Duodenal mucosa (tissue), 2 donors: Measurements from ENCODE around the gene PDPR.
"Not testable (repeated sequence)": the region's sequence is repeated elsewhere in the genome, so short reads cannot be mapped to it uniquely, and the experiment has no call there.

Source experiments
- H3K27ac ChIP-seq: one replicate; pipeline ENCODE4 v1.7.0; 2013; ENCODE audit warnings: low read depth, low read length
- H3K27me3 ChIP-seq, 2 donors: one replicate each; pipeline ENCODE4 v1.7.0; 2013; ENCODE audit warnings: low read length in 2 of 2, control low read depth in 1 of 2; ENCODE audit not compliant: insufficient read depth in 2 of 2, control insufficient read depth in 1 of 2
- H3K36me3 ChIP-seq, 2 donors: one replicate each; pipeline ENCODE4 v1.7.0; 2013; ENCODE audit warnings: low read length in 2 of 2, control low read depth in 1 of 2; ENCODE audit not compliant: insufficient read depth in 2 of 2, control insufficient read depth in 1 of 2
- H3K4me1 ChIP-seq, 2 donors: one replicate each; pipeline ENCODE4 v1.7.0; 2013; ENCODE audit warnings: low read length in 2 of 2, control low read depth in 1 of 2; ENCODE audit not compliant: insufficient read depth in 2 of 2, control insufficient read depth in 1 of 2
- H3K4me3 ChIP-seq, 2 donors: one replicate each; pipeline ENCODE4 v1.7.0; 2013; ENCODE audit warnings: low read length in 2 of 2, low read depth in 1 of 2
- H3K9ac ChIP-seq, 2 donors: one replicate each; pipeline ENCODE4 v1.7.0; 2013; ENCODE audit warnings: low read length in 2 of 2, low read depth in 1 of 2
- H3K9me3 ChIP-seq, 2 donors: one replicate each; pipeline ENCODE4 v1.7.0; 2013; ENCODE audit warnings: low read length in 2 of 2, control low read depth in 1 of 2; ENCODE audit not compliant: control insufficient read depth in 1 of 2

PDPR gene

DNA sequence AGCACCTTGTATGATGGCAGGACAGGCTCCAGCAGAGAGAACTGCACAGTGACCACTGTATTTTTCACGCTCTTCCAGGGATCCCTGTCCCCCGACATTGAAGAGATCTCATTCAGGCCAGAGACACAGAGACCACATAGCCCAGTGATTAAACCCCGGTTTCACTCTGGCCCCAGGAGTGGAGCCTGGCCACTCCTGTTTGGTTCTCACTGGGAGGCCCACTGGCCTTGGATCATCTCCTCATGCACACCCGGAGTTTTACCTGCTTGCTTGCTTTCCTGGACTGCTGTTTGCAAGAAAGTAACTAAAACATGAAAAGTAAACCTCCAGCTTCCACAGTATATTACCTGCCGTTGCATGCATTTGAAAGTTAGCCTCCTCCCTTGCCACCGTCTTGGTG is 46.3 kb downstream of the PDPR start:
- Histone ChIP-seq H3K9me3 (no peaks in the 10 kb centered on the region), H3K4me1 (no peaks in the 10 kb centered on the region), H3K4me3 (no peak overlapping the region), H3K9ac (no peak overlapping the region), H3K27me3 (no peaks in the 10 kb centered on the region), H3K27ac (no peak overlapping the region), H3K36me3 (peaks cover 41 to 75% of the 10 kb centered on the region in 2 donors)

DNA sequence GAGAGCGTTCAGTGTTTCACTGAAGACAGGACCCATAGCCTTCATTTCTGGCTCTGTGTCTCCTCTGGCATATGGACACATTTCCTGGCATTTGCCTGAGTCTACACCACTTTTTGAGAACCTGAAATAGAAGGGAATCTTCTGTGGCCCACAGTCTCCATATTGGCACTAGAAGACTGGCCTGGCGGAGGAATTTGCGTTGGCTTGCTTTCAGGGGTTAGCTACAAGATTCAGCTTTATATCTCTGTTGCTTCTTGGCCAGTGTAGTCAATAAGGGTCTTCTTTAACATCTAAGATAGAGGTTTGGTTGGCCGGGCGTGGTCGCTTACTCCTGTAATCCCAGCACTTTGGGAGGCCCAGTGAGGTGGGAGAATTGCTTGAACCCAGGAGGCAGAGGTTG is 46.7 kb downstream of the PDPR start:
- Histone ChIP-seq H3K9me3 (no peaks in the 10 kb centered on the region), H3K9ac (no peak overlapping the region), H3K4me1 (no peaks in the 10 kb centered on the region), H3K4me3 (no peak overlapping the region), H3K27me3 (no peaks in the 10 kb centered on the region), H3K36me3 (peaks cover 41 to 71% of the 10 kb centered on the region in 2 donors), H3K27ac (no peak overlapping the region)

DNA sequence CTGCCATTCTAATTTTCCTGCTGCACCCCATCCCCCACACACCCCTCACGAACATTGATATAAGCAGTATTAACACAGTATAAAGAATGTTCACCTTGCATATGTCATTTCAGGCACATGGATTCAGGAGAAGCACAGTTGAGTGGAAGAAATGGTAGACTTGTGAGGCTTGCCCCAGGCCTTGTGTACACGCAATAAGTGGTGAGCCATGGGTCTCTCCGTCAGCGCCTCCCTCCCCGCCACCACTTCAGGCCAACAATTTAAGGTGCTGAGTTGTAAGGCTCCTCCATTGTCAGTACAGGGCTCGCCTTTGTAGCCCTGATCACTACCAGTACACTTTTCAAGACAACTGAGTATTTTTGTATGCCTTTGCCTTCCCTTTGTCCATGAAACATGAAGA is 47.2 kb downstream of the PDPR start:
- no peak overlapping the region for H3K9ac ChIP-seq
- H3K27ac ChIP-seq = no peak overlapping the region
- H3K9me3 ChIP-seq = no peaks in the 10 kb centered on the region
- no peaks in the 10 kb centered on the region for H3K27me3 ChIP-seq
- H3K4me3 ChIP-seq = no peak overlapping the region
- H3K36me3 ChIP-seq = peaks cover 38 to 66% of the 10 kb centered on the region in 2 donors
- no peaks in the 10 kb centered on the region for H3K4me1 ChIP-seq

DNA sequence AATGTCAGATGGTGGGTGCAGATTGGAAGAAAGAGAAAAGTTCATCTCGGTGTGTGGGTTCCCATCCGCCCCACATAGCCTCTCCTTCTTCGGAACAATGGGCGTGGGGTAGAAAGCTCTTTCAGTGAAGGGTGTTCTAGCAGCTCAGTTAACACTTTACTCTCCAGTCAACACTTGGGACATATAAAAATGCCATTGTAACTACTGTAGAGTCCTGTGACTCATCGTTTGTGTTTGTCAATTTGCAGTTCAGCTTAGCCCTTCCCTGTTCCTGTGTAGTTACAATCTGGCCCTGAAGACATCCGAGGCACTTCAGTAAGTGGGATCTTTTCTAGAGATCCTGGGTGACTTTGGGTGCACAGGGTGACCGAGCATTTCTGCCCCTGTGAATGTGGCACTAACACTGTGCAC is 47.9 kb downstream of the PDPR start:
- Histone ChIP-seq H3K9me3 (no peaks in the 10 kb centered on the region), H3K36me3 (peaks cover 31 to 59% of the 10 kb centered on the region in 2 donors), H3K27me3 (no peaks in the 10 kb centered on the region), H3K27ac (no peak overlapping the region), H3K4me3 (no peak overlapping the region), H3K9ac (no peak overlapping the region), H3K4me1 (no peaks in the 10 kb centered on the region)

DNA sequence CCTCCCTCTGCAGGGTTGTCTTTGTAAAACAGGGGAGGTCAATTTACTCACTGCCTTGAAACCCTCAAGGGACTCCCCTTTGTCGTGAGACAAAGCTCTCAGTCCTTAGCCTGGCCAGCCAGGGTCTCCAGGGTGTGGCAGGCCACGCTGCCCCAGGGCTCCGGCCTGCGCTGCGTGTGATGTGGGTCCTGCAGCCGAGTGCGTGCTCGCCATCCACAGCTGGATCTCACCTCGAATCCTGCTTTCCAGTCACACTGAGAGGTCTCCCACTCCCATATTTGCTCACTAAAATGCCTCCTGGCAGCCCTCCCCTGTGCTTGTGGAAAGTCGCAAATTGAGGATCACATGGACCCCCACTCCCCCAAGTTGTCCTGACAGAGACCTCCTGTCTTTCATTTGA is 49.5 kb downstream of the PDPR start:
- Histone ChIP-seq H3K9ac (no peak overlapping the region), H3K36me3 (peaks cover 18 to 43% of the 10 kb centered on the region in 2 donors), H3K27me3 (no peaks in the 10 kb centered on the region)

DNA sequence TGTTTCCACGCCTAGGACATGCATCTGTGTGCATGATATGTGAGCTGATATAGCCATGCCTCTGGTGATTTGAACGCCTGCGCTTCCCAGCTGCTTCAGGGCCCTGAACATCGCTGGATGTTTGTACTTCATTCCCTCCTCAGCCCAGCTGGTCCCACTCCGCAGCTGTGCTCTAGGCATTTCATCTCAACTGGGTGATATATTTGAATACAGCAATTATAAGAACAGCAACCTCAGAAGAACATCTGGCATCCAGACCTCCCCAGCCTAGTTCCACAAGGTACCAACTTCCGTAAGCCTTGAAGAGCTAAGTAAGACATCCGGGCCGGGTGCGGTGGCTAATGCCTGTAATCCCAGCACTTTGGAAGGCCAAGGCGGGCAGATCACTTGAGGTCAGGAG is 52.6 kb downstream of the PDPR start:
- H3K27ac ChIP-seq, H3K9me3 ChIP-seq, H3K4me3 ChIP-seq, H3K27me3 ChIP-seq, H3K4me1 ChIP-seq, H3K9ac ChIP-seq: not testable (repeated sequence)
- peaks cover 0 to 13% of the 10 kb centered on the region in 2 donors for H3K36me3 ChIP-seq

More for the DNA sequence above, 49.5 kb downstream of the PDPR start:
- Histone ChIP-seq H3K4me1 (no peaks in the 10 kb centered on the region), H3K27ac (no peak overlapping the region), H3K4me3 (no peak overlapping the region), H3K9me3 (no peaks in the 10 kb centered on the region)

DNA sequence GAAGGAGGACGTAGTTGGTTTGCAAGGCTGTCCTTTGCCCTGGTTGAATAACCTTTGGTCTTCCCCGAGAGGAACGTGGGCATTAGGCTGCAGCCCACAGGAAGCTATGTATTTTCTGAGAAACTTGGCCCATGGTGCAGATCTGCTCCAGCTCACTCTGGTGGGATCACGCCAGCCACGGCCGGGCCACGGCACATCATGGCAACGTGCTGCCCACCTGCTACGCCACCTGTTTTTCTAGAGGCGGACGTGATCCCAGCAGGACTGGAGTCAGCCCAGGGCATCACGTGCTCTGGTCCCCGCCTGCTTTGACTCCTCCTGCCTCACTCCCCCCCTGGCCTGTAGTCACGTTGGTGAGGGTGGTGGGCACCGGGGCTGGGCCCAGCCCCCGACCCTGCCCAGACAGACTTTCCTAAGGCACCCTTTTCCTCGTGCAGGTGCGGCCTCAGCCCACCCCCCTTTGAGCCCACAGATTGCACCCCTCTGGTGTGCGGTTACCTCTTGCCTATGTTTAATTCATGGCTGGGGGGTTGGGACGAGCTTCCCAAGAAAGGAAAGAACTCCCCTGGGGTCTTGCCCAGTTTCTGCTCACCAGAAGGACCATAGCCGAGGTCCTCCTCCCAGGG is 59.2 kb downstream of the PDPR start, which contains the start of gene CLEC18C:
Gene CLEC18C (plus strand): TSS at position 576 of the 626 bp plus-strand sequence. CDS start 492 bp downstream, outside the sequence.
- not testable (repeated sequence) for H3K4me3 ChIP-seq, H3K9ac ChIP-seq, H3K9me3 ChIP-seq, H3K27me3 ChIP-seq, H3K27ac ChIP-seq, H3K36me3 ChIP-seq, H3K4me1 ChIP-seq

DNA sequence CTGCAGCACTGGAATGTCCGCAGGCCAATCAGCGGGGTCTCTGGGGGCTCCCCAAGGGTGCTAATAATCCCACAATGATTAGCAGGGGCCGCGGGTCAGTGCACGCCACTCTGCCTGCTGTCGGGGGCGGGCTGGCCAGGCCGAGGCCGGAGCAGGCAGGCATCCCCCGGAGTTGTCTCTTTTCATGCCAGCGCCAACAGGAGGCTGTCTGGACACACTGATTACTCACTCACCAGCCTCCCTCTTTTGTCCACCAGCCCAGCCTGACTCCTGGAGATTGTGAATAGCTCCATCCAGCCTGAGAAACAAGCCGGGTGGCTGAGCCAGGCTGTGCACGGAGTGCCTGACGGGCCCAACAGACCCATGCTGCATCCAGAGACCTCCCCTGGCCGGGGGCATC is 59.8 kb downstream of the PDPR start:
- H3K36me3 ChIP-seq, H3K4me3 ChIP-seq, H3K9ac ChIP-seq, H3K4me1 ChIP-seq, H3K27me3 ChIP-seq, H3K27ac ChIP-seq, H3K9me3 ChIP-seq: not testable (repeated sequence)

DNA sequence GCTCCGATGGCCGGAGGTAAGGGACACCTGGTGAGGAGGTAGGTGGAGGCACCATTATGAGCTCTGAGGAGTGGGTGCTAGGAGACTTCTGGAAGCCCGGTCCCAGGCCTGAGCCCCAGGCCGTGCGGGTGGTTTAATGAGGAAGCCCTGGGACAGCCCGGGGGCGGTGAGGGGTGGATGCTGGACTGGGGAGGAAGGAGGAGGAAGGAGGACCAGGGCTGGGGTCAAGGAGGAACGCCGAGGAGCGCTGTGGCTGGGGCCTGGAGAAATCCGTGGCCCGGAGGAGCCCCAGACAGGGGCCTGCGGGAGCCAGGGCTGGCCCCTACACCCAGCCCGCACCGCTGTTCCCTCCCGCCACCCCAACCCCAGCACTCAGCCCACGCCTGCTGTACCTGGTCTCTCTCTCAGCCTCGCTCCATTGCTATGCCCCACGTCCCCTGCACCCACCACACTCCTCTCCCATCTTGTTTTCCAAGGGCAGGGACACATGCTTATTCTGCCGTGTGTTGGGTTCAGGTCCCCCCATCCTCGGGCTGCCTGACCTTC is 60.3 kb downstream of the PDPR start:
- not testable (repeated sequence) for H3K4me3 ChIP-seq, H3K27me3 ChIP-seq, H3K9me3 ChIP-seq, H3K9ac ChIP-seq, H3K4me1 ChIP-seq, H3K36me3 ChIP-seq, H3K27ac ChIP-seq

DNA sequence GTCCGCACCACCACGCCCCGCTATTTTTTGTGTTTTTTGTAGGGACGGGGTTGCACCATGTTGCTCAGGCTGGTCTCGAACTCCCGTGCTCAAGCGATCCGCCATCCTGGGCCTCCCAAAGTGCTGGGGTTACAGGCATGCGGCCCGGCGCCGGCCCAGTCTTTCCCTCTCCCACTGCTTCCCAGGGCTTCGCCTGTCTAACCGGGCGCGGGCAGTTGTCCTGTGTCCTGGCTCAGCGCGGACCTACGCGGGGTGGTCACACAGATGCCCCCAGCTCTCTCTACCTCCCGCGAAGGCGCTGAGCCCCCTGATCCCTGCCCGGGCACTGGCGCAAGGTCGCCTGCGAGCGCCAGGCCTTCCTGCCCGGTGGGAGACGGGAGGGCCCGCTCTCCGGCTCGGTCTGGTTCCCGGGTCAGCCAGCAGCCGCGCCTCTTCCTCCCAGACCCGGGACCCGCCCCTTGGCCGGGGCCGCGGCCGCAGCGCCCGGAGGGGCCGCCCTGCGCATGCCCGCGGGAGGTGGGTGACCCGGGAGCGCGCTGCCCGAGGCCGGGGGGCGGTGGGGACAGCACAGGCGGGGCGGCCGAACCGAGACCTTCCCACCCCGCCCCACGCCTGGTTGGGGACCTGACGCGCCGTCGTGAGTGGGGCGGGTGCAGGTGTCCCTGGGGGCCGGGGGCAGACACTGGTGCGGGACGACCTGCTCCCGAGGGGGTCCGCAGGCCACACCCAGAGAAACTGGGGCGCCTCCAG is 73.9 kb downstream of the PDPR start:
- H3K27me3 ChIP-seq, H3K9ac ChIP-seq, H3K36me3 ChIP-seq, H3K4me1 ChIP-seq, H3K27ac ChIP-seq, H3K9me3 ChIP-seq, H3K4me3 ChIP-seq: not testable (repeated sequence)
